Measurements from ENCODE around the gene SYK. TPM values are rescaled to one million over a fixed set of nuclear protein-coding genes. Genes with fewer than 3 reads are reported as not detected.

The SYK gene
- total RNA-seq, 1 donor from 2014 or later, result 7.4 TPM

GRCh38 chr9:90847971-90848370 is 46.4 kb downstream of the SYK start:
- no peaks in the 10 kb centered on the region for H3K4me1 Mint-ChIP-seq (ENCODE audit: low read depth)
- H3K4me3 Mint-ChIP-seq (ENCODE audit: low read depth), result no peak overlapping the region
- no peaks in the 10 kb centered on the region for H3K27me3 Mint-ChIP-seq
- H3K27ac Mint-ChIP-seq, result no peak overlapping the region
- H3K9me3 Mint-ChIP-seq (ENCODE audit: low read depth), result no peaks in the 10 kb centered on the region
- TF ChIP-seq, protein P1, sequence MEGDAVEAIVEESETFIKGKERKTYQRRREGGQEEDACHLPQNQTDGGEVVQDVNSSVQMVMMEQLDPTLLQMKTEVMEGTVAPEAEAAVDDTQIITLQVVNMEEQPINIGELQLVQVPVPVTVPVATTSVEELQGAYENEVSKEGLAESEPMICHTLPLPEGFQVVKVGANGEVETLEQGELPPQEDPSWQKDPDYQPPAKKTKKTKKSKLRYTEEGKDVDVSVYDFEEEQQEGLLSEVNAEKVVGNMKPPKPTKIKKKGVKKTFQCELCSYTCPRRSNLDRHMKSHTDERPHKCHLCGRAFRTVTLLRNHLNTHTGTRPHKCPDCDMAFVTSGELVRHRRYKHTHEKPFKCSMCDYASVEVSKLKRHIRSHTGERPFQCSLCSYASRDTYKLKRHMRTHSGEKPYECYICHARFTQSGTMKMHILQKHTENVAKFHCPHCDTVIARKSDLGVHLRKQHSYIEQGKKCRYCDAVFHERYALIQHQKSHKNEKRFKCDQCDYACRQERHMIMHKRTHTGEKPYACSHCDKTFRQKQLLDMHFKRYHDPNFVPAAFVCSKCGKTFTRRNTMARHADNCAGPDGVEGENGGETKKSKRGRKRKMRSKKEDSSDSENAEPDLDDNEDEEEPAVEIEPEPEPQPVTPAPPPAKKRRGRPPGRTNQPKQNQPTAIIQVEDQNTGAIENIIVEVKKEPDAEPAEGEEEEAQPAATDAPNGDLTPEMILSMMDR (IDR thresholded peaks at IDR 0.05; ENCODE audit: unreplicated experiment), result no peak
- no peaks in the 10 kb centered on the region for H3K36me3 Mint-ChIP-seq (ENCODE audit: insufficient read depth)
- no peak for DNase-seq (ENCODE audit: low spot score, unreplicated experiment)

- Mint-ChIP-seq H3K4me1 (ENCODE audit: low read depth) (no peaks in the 10 kb centered on the region), H3K36me3 (ENCODE audit: insufficient read depth) (no peaks in the 10 kb centered on the region), H3K27ac (no peak overlapping the region), H3K4me3 (ENCODE audit: low read depth) (no peak overlapping the region), H3K27me3 (no peaks in the 10 kb centered on the region), H3K9me3 (ENCODE audit: low read depth) (no peaks in the 10 kb centered on the region)
- no peak for DNase-seq (ENCODE audit: low spot score, unreplicated experiment)
- TF ChIP-seq, protein P1 (IDR thresholded peaks at IDR 0.05; ENCODE audit: unreplicated experiment), result no peak
Observed at GRCh38 chr9:90848866-90849265, 47.2 kb downstream of the SYK start.

DNA sequence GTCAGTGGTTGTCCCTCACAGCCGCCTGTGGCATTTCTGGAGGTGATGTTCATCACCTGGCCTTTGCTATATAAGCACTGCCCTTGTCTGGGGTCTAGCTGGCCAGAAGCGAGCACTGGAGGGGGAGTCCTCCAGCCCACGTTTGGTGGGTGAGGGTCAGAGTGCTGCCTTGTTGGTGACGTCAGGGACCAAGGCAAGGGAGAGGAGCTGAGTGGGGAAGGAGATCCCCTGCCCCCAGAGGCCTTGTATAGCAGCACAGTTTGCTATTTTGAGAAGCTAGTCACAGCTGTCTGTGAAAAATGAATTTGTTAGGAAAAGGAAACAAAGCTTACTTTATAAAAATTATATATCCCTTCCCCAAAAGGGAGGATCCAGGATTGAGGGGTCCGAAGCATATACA is 49.8 kb downstream of the SYK start:
- Mint-ChIP-seq H3K9me3 (ENCODE audit: low read depth) (no peaks in the 10 kb centered on the region), H3K27ac (no peak overlapping the region), H3K4me3 (ENCODE audit: low read depth) (no peak overlapping the region), H3K4me1 (ENCODE audit: low read depth) (no peaks in the 10 kb centered on the region), H3K27me3 (no peaks in the 10 kb centered on the region), H3K36me3 (ENCODE audit: insufficient read depth) (no peaks in the 10 kb centered on the region)
- no peak for DNase-seq (ENCODE audit: low spot score, unreplicated experiment)
- TF ChIP-seq, protein P1 (IDR thresholded peaks at IDR 0.05; ENCODE audit: unreplicated experiment), result peak; percentile 20

GRCh38 chr9:90853945-90854344 is 52.3 kb downstream of the SYK start:
- H3K36me3 Mint-ChIP-seq (ENCODE audit: insufficient read depth), result no peaks in the 10 kb centered on the region
- no peaks in the 10 kb centered on the region for H3K27me3 Mint-ChIP-seq
- no peak overlapping the region for H3K4me3 Mint-ChIP-seq (ENCODE audit: low read depth)
- H3K9me3 Mint-ChIP-seq (ENCODE audit: low read depth), result no peaks in the 10 kb centered on the region
- TF ChIP-seq, protein P1 (IDR thresholded peaks at IDR 0.05; ENCODE audit: unreplicated experiment), result no peak
- H3K27ac Mint-ChIP-seq, result peak overlapping the region; percentile 2
- H3K4me1 Mint-ChIP-seq (ENCODE audit: low read depth), result no peaks in the 10 kb centered on the region
- DNase-seq (ENCODE audit: low spot score, unreplicated experiment), result no peak

- no peaks in the 10 kb centered on the region for H3K4me1 Mint-ChIP-seq (ENCODE audit: low read depth)
- TF ChIP-seq, protein P1 (IDR thresholded peaks at IDR 0.05; ENCODE audit: unreplicated experiment), result no peak
- H3K27ac Mint-ChIP-seq, result no peak overlapping the region
- no peak for DNase-seq (ENCODE audit: low spot score, unreplicated experiment)
- H3K9me3 Mint-ChIP-seq (ENCODE audit: low read depth), result no peaks in the 10 kb centered on the region
- H3K36me3 Mint-ChIP-seq (ENCODE audit: insufficient read depth), result no peaks in the 10 kb centered on the region
- no peak overlapping the region for H3K4me3 Mint-ChIP-seq (ENCODE audit: low read depth)
- no peaks in the 10 kb centered on the region for H3K27me3 Mint-ChIP-seq
Observed at GRCh38 chr9:90854637-90855175, 53.1 kb downstream of the SYK start.

Measured in progenitor cell of endocrine pancreas (in vitro differentiated cells).